DOHH2 (cell line): ENCODE data around the gene NABP1.

ENCODE experiments used
- H3F3A ChIP-seq: fragments of 200-600 bp; sonication (generic), shearing (Covaris generic); 2 replicates; pipeline ENCODE4 v1.6.0; 2016; ENCODE audit warnings: antibody characterized with exemption, mild to moderate bottlenecking; ENCODE audit not compliant: control insufficient read depth, insufficient read depth
- H3K27ac ChIP-seq: fragments of 200-600 bp; sonication (generic); 2 replicates; pipeline ENCODE4 v1.5.1; 2014; ENCODE audit warnings: low read depth, mild to moderate bottlenecking, low read length, moderate library complexity
- H3K27me3 ChIP-seq: fragments of 200-600 bp; sonication (generic); 2 replicates; pipeline ENCODE4 v1.6.1; 2014; ENCODE audit warnings: mild to moderate bottlenecking, low read length, mixed read lengths; ENCODE audit not compliant: control insufficient read depth
- H3K36me3 ChIP-seq: fragments of 200-600 bp; sonication (generic); 2 replicates; pipeline ENCODE4 v1.6.1; 2014; ENCODE audit warnings: mild to moderate bottlenecking, low read length, moderate library complexity, mixed read lengths; ENCODE audit not compliant: control insufficient read depth
- H3K4me1 ChIP-seq: fragments of 200-600 bp; sonication (generic); 2 replicates; pipeline ENCODE4 v1.6.1; 2014; ENCODE audit warnings: mild to moderate bottlenecking, low read length, mixed read lengths; ENCODE audit not compliant: control insufficient read depth
- H3K4me2 ChIP-seq: fragments of 200-600 bp; sonication (generic); 2 replicates; pipeline ENCODE4 v1.6.0; 2014; ENCODE audit warnings: mild to moderate bottlenecking, low read length, moderate library complexity
- H3K4me3 ChIP-seq: fragments of 200-600 bp; sonication (generic); 2 replicates; pipeline ENCODE4 v1.5.1; 2014; ENCODE audit warnings: mild to moderate bottlenecking, low read length, mixed read lengths
- H3K79me2 ChIP-seq: fragments of 200-600 bp; sonication (generic); 2 replicates; pipeline ENCODE4 v1.6.1; 2014; ENCODE audit warnings: mild to moderate bottlenecking, low read length, mixed read lengths; ENCODE audit not compliant: control insufficient read depth
- H3K9me2 ChIP-seq: fragments of 200-600 bp; sonication (generic); replicated peaks from 2 replicates; pipeline ENCODE4 v1.6.1; 2014; ENCODE audit warnings: mild to moderate bottlenecking, low read length, mixed read lengths; ENCODE audit not compliant: control insufficient read depth
- H3K9me3 ChIP-seq: fragments of 200-600 bp; sonication (generic); 2 replicates; pipeline ENCODE4 v1.6.1; 2014; ENCODE audit warnings: antibody characterized with exemption, low read length, mixed read lengths; ENCODE audit not compliant: control insufficient read depth, insufficient read depth
- H4K20me1 ChIP-seq: fragments of 200-600 bp; sonication (generic); 2 replicates; pipeline ENCODE4 v1.6.0; 2014; ENCODE audit warnings: low read depth, mild to moderate bottlenecking, antibody characterized with exemption, low read length, moderate library complexity; ENCODE audit not compliant: control insufficient read depth, insufficient read depth
- CTCF ChIP-seq: fragments of 200-600 bp; sonication (generic); IDR thresholded peaks from one replicate; pipeline ENCODE4 v1.5.1; 2014; ENCODE audit warnings: antibody characterized with exemption, mild to moderate bottlenecking, low read depth, low read length; ENCODE audit not compliant: poor library complexity, severe bottlenecking
- EZH2phosphoT487 ChIP-seq: fragments of 200-600 bp; sonication (generic); IDR thresholded peaks from 2 replicates; pipeline ENCODE4 v1.6.1; 2017; ENCODE audit warnings: borderline replicate concordance, mild to moderate bottlenecking, antibody characterized with exemption, low read length, moderate library complexity, mixed read lengths

NABP1 gene

GRCh38 chr2:191688934-191689695 lies 11.2 kb downstream of the NABP1 start:
- no peak for TF ChIP-seq EZH2phosphoT487
- no peak for TF ChIP-seq CTCF
- no peak overlapping the region for H3K4me2 ChIP-seq
- no peaks in the 10 kb centered on the region; the same call in 1 of the 2 replicates for H4K20me1 ChIP-seq

GRCh38 chr2:191690327-191690726 lies 12.4 kb downstream of the NABP1 start:
- no peaks in the 10 kb centered on the region for H3K9me2 ChIP-seq
- H4K20me1 ChIP-seq, result no peaks in the 10 kb centered on the region; the same call in 1 of the 2 replicates
- no peak overlapping the region for H3K4me2 ChIP-seq
- H3K27ac ChIP-seq, result no peak overlapping the region
- peaks cover 16% of the 10 kb centered on the region for H3K4me1 ChIP-seq
- peaks cover 5% of the 10 kb centered on the region; the same call in 1 of the 2 replicates for H3K27me3 ChIP-seq
- H3K79me2 ChIP-seq, result no peaks in the 10 kb centered on the region
- H3F3A ChIP-seq, result peaks cover 20% of the 10 kb centered on the region
- peaks cover 33% of the 10 kb centered on the region for H3K36me3 ChIP-seq
- H3K4me3 ChIP-seq, result no peak overlapping the region
- TF ChIP-seq EZH2phosphoT487 (no peak), CTCF (no peak)
- no peaks in the 10 kb centered on the region for H3K9me3 ChIP-seq

More at GRCh38 chr2:191688934-191689695, 11.2 kb downstream of the NABP1 start:
- H3K27me3 ChIP-seq, result peaks cover 5% of the 10 kb centered on the region; the same call in 1 of the 2 replicates
- no peaks in the 10 kb centered on the region for H3K9me2 ChIP-seq
- H3K79me2 ChIP-seq, result no peaks in the 10 kb centered on the region
- H3K4me3 ChIP-seq, result no peak overlapping the region
- H3K4me1 ChIP-seq, result peaks cover 16% of the 10 kb centered on the region
- peaks cover 45% of the 10 kb centered on the region for H3K36me3 ChIP-seq
- no peaks in the 10 kb centered on the region for H3K9me3 ChIP-seq
- peaks cover 20% of the 10 kb centered on the region for H3F3A ChIP-seq
- no peak overlapping the region for H3K27ac ChIP-seq

GRCh38 chr2:191691016-191691735 lies 13.2 kb downstream of the NABP1 start:
- Histone ChIP-seq H3K27me3 (peaks cover 5% of the 10 kb centered on the region; the same call in 1 of the 2 replicates), H3F3A (peaks cover 20% of the 10 kb centered on the region), H3K9me2 (no peaks in the 10 kb centered on the region), H4K20me1 (no peaks in the 10 kb centered on the region), H3K4me2 (0 out of 2 replicates have a peak overlapping the region, but pooled peaks have one; percentile 26), H3K4me1 (peaks cover 10% of the 10 kb centered on the region), H3K4me3 (no peak overlapping the region), H3K27ac (no peak overlapping the region), H3K36me3 (peaks cover 25% of the 10 kb centered on the region), H3K9me3 (no peaks in the 10 kb centered on the region), H3K79me2 (no peaks in the 10 kb centered on the region)
- TF ChIP-seq CTCF (peak; percentile 80), EZH2phosphoT487 (no peak)
